A673 (cell line): ENCODE data around the gene SBF2. TPM values are rescaled to one million over a fixed set of nuclear protein-coding genes. Genes with fewer than 3 reads are reported as not detected.

Experiments
- BruUV-seq: library from RNA; stranded (reverse); fragments of 400-500 nt; replicated peaks from 2 replicates; lab custom pipeline; 2021; lab: Mats Ljungman, UMichigan
- CTCF ChIA-PET: fragments of 300-600 bp; sonication (Branson Sonifier 250); formaldehyde crosslinking; loops from one replicate; lab custom pipeline; 2022; ENCODE audit warnings: antibody characterized with exemption; lab: Charles Lee
- POLR2A ChIA-PET: fragments of 300-600 bp; sonication (Branson Sonifier 250); formaldehyde crosslinking; loops from one replicate; lab custom pipeline; 2022; ENCODE audit warnings: antibody characterized with exemption; ENCODE audit not compliant: low non-redundant PET; lab: Charles Lee
- DNase-seq: peaks from one replicate; pipeline ENCODE4 v3.0.0-alpha.2; 2015; ENCODE audit warnings: low spot score
- H3K27ac ChIP-seq: fragments of 200-600 bp; sonication (generic); 2 replicates; pipeline ENCODE4 v1.5.1; 2016; ENCODE audit warnings: mixed run types, low read depth, mild to moderate bottlenecking, mixed read lengths, antibody characterized with exemption, low read length; ENCODE audit not compliant: poor library complexity, severe bottlenecking
- H3K27me3 ChIP-seq: fragments of 200-600 bp; sonication (generic); replicated peaks from 2 replicates; pipeline ENCODE4 v1.6.1; 2017; ENCODE audit warnings: mixed run types, low read depth, mild to moderate bottlenecking, mixed read lengths, antibody characterized with exemption, low read length; ENCODE audit not compliant: insufficient read depth, poor library complexity
- H3K36me3 ChIP-seq: fragments of 200-600 bp; sonication (generic); 2 replicates; pipeline ENCODE4 v1.6.1; 2016; ENCODE audit warnings: mixed run types, mild to moderate bottlenecking, mixed read lengths, antibody characterized with exemption, low read length; ENCODE audit not compliant: insufficient read depth, poor library complexity, severe bottlenecking
- H3K4me1 ChIP-seq: fragments of 200-600 bp; sonication (generic); 2 replicates; pipeline ENCODE4 v1.6.1; 2017; ENCODE audit warnings: mixed run types, mild to moderate bottlenecking, mixed read lengths, antibody characterized with exemption, low read length; ENCODE audit not compliant: insufficient read depth, poor library complexity, severe bottlenecking
- H3K4me3 ChIP-seq: fragments of 200-600 bp; sonication (generic); 2 replicates; pipeline ENCODE4 v1.5.1; 2016; ENCODE audit warnings: low read depth, mixed run types, mild to moderate bottlenecking, mixed read lengths, low read length; ENCODE audit not compliant: poor library complexity, severe bottlenecking
- H3K9me3 ChIP-seq: fragments of 200-600 bp; sonication (generic); 2 replicates; pipeline ENCODE4 v1.6.1; 2016; ENCODE audit warnings: mixed run types, low read depth, mild to moderate bottlenecking, mixed read lengths, antibody characterized with exemption, low read length; ENCODE audit not compliant: poor library complexity, severe bottlenecking
- EZH2 ChIP-seq: fragments of 200-600 bp; sonication (generic); IDR thresholded peaks from 2 replicates; pipeline ENCODE4 v1.6.1; 2017; ENCODE audit warnings: borderline replicate concordance, low read depth, mild to moderate bottlenecking, mixed read lengths, antibody characterized with exemption, low read length; ENCODE audit not compliant: poor library complexity, severe bottlenecking
- intact Hi-C: fragments of 100-400 bp; cut with micrococcal nuclease; formaldehyde crosslinking; loops from one replicate; pipeline ENCODE4 v1.10.0; 2022; ENCODE audit not compliant: unreplicated experiment
- total RNA-seq: library from RNA; stranded (reverse); gene quantifications from 2 replicates; pipeline ENCODE4 v1.2.3, GENCODE V29; 2021
- TF ChIP-seq, protein P1 (sequence below): fragments of 300-800, 200-600 bp; sonication (generic); conservative IDR thresholded peaks from 2 replicates; pipeline ENCODE4 v1.5.1; 2017; ENCODE audit warnings: low read depth, mild to moderate bottlenecking, antibody characterized with exemption, low read length, moderate library complexity, mixed read lengths

SBF2 gene
- total RNA-seq, 1 experiment from 2014 or later: 31.8 TPM

DNA sequence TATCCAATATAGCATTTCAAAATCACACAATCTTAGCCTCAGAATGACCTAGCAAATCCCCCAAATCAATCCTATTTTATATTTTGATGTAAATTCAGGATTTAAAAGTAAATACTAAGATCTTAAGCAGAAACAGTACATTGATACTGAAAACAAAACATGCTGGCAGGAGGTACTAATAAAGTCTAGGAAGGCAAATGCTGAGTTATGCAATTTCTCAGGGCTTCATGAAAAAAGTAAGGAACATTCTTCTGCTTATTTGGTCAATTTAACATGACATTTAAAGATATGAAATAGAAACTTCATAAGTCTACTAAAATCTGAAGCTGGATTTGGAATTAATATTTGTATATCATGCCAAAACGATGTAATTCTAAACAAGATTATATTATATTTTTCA lies 476.8 kb downstream of the SBF2 start:
- TF ChIP-seq, protein P1, sequence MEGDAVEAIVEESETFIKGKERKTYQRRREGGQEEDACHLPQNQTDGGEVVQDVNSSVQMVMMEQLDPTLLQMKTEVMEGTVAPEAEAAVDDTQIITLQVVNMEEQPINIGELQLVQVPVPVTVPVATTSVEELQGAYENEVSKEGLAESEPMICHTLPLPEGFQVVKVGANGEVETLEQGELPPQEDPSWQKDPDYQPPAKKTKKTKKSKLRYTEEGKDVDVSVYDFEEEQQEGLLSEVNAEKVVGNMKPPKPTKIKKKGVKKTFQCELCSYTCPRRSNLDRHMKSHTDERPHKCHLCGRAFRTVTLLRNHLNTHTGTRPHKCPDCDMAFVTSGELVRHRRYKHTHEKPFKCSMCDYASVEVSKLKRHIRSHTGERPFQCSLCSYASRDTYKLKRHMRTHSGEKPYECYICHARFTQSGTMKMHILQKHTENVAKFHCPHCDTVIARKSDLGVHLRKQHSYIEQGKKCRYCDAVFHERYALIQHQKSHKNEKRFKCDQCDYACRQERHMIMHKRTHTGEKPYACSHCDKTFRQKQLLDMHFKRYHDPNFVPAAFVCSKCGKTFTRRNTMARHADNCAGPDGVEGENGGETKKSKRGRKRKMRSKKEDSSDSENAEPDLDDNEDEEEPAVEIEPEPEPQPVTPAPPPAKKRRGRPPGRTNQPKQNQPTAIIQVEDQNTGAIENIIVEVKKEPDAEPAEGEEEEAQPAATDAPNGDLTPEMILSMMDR: no peak
- TF ChIP-seq EZH2: no peak
- intact Hi-C loops: no loop called here
- CTCF ChIA-PET: no interaction called here

DNA sequence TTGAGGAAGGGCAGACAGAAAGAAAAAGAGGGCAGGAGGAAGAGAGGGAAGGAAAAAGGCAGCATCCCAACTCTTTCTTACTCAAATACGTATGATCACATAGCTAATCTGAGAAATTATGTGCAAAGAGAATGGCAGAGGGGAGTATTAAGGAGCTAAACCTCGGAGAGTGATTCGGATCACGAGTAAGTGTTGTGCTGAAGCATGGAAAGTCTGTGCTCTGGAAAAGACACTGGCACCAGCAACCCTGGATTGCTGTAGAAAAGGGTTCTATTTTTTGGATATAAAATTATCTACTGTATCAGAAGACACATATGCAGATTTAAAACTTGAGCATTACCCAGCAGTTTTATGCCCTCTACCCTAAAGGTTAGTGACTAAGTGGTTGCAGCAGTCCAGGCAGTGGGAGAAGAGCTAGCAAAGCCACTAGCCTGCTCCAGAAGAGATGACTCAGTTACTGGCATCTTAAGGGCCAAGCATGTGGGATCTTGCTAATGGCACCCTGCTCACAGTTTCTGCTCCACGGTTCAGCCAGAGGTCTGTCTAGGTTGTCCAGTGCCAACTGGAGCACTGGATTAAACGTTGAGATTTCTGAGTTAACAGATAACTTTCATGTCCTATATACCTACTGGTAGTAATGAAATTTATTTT lies 478.4 kb downstream of the SBF2 start:
- intact Hi-C loops: no loop called here
- no peak overlapping the region for H3K27ac ChIP-seq

More for the DNA sequence above, 476.8 kb downstream of the SBF2 start:
- Histone ChIP-seq H3K27me3 (no peaks in the 10 kb centered on the region), H3K4me3 (no peak overlapping the region), H3K27ac (no peak overlapping the region), H3K4me1 (peaks cover 3% of the 10 kb centered on the region), H3K36me3 (no peaks in the 10 kb centered on the region), H3K9me3 (no peaks in the 10 kb centered on the region)
- no peak for DNase-seq
- POLR2A ChIA-PET: interaction anchor here (0.8 kb wide), 1 partner anchor 488 kb away, joined by 3 read pairs; no protein-coding TSS in a partner anchor
- no TSS peak for BruUV-seq

DNA sequence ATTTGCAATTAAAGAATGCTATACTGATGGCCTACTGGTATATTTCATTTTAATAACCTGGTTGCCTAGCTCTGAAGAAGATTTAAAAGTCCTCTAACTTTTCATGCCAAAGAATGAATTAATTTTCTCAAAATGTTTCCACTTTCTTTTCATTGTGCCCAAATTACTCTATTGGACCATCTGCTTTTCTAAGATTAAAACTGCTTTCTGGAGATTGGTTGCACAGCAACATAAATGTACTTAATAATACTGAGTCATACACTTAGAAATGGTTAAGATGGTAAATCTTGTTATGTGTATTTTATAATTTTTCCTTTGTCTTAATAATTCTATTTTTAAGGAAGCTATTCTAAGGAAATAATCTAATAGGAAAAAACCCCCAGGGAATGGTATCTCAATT lies 479.9 kb downstream of the SBF2 start:
- no TSS peak for BruUV-seq
- no peak overlapping the region for H3K4me3 ChIP-seq
- TF ChIP-seq, protein P1: no peak
- no peak for TF ChIP-seq EZH2
- H3K27me3 ChIP-seq: no peaks in the 10 kb centered on the region
- H3K4me1 ChIP-seq: no peaks in the 10 kb centered on the region
- POLR2A ChIA-PET: no interaction called here
- CTCF ChIA-PET: no interaction called here
- no peak overlapping the region for H3K27ac ChIP-seq
- intact Hi-C loops: no loop called here
- no peak for DNase-seq
- H3K9me3 ChIP-seq: no peaks in the 10 kb centered on the region
- no peaks in the 10 kb centered on the region for H3K36me3 ChIP-seq

More for the DNA sequence above, 478.4 kb downstream of the SBF2 start:
- BruUV-seq: no TSS peak
- POLR2A ChIA-PET: no interaction called here
- no peaks in the 10 kb centered on the region for H3K36me3 ChIP-seq
- H3K27me3 ChIP-seq: no peaks in the 10 kb centered on the region
- TF ChIP-seq, protein P1: no peak
- TF ChIP-seq EZH2: no peak
- H3K4me3 ChIP-seq: no peak overlapping the region
- DNase-seq: no peak
- no peaks in the 10 kb centered on the region for H3K9me3 ChIP-seq
- H3K4me1 ChIP-seq: no peaks in the 10 kb centered on the region
- CTCF ChIA-PET: no interaction called here
